Ascending aorta (tissue), 2 donors: ENCODE data around the gene POU3F1. TPM values are rescaled to one million over a fixed set of nuclear protein-coding genes. Genes with fewer than 3 reads are reported as not detected.
A peak's percentile ranks its signal among the peaks of the same experiment; 100 is the strongest.

Experiments used
- DNase-seq, 2 donors: peaks; one replicate each; pipeline ENCODE4 v3.0.0-alpha.2; 2019; ENCODE audit warnings: low spot score in 2 of 2
- H3K27ac ChIP-seq, 2 donors: fragments of 200-600 bp; sonication (generic); one replicate each; pipeline ENCODE4 v1.5.1; 2016 to 2017; ENCODE audit warnings: mild to moderate bottlenecking in 1 of 2
- H3K27me3 ChIP-seq: fragments of 200-600 bp; sonication (generic); one replicate; pipeline ENCODE4 v1.5.1; 2017
- H3K36me3 ChIP-seq, 2 donors: fragments of 200-600 bp; sonication (generic); one replicate each; pipeline ENCODE4 v1.5.1; 2016
- H3K4me1 ChIP-seq, 2 donors: fragments of 200-600 bp; sonication (generic); one replicate each; pipeline ENCODE4 v1.5.1; 2016 to 2017; ENCODE audit warnings: mild to moderate bottlenecking in 1 of 2
- H3K4me3 ChIP-seq, 2 donors: fragments of 200-600 bp; sonication (generic); one replicate each; pipeline ENCODE4 v1.5.1; 2016 to 2017; ENCODE audit warnings: mild to moderate bottlenecking in 1 of 2
- H3K9me3 ChIP-seq, 2 donors: fragments of 200-600 bp; sonication (generic); one replicate each; pipeline ENCODE4 v1.5.1; 2016
- CTCF ChIP-seq, 3 experiments: fragments of 200-600 bp in 2 of 3; fragments of 450-650 bp in 1 of 3; sonication (generic) in 2 of 3; IDR thresholded peaks; one replicate each; pipeline ENCODE4 v1.5.1; 2016 to 2019; ENCODE audit warnings: antibody characterized with exemption in 3 of 3, mild to moderate bottlenecking in 1 of 3, moderate library complexity in 1 of 3
- intact Hi-C: fragments of 100-400 bp; cut with DNase I; formaldehyde crosslinking; loops from one replicate; pipeline ENCODE4 v1.15.1; 2023
- total RNA-seq: library from RNA; depleted of rRNA; stranded (reverse); fragments of >200 nt; gene quantifications from one replicate; pipeline ENCODE4 v1.1.0, GENCODE V29; 2016

Gene POU3F1
- total RNA-seq, 1 donor from 2014 or later: not detected

GRCh38 chr1:38045401-38046332, 926 bp downstream of the POU3F1 start:
- Histone ChIP-seq H3K27me3 (peaks cover 29% of the 10 kb centered on the region), H3K4me3 (peak overlapping the region; percentile 55 to 67), H3K4me1 (peaks cover 13 to 19% of the 10 kb centered on the region in 2 donors), H3K27ac (no peak overlapping the region), H3K36me3 (no peaks in the 10 kb centered on the region), H3K9me3 (no peaks in the 10 kb centered on the region)
- DNase-seq: no peak
- intact Hi-C loops: loop anchor here (2.0 to 5.0 kb wide), 4 partner anchors 33 to 93 kb away; partner anchors contain the start of genes SF3A3 and UTP11
- TF ChIP-seq CTCF (IDR thresholded peaks at IDR 0.05): no peak

- intact Hi-C loops: loop anchor here (5.0 kb wide), 1 partner anchor 52 kb away; the partner anchor contains the start of gene SF3A3
- peak overlapping the region; percentile 34 to 45 for H3K4me3 ChIP-seq
- DNase-seq: no peak
- H3K9me3 ChIP-seq: no peaks in the 10 kb centered on the region
- no peak overlapping the region for H3K27ac ChIP-seq
- no peak for TF ChIP-seq CTCF (IDR thresholded peaks at IDR 0.05)
- H3K36me3 ChIP-seq: no peaks in the 10 kb centered on the region
- peaks cover 13 to 19% of the 10 kb centered on the region in 2 donors for H3K4me1 ChIP-seq
- peaks cover 29% of the 10 kb centered on the region for H3K27me3 ChIP-seq
Measured at GRCh38 chr1:38044221-38045215, 2.1 kb downstream of the POU3F1 start.

- no peak overlapping the region for H3K27ac ChIP-seq
- no peak for TF ChIP-seq CTCF (IDR thresholded peaks at IDR 0.05)
- intact Hi-C loops: no loop called here
- H3K36me3 ChIP-seq: no peaks in the 10 kb centered on the region
- peaks cover 29% of the 10 kb centered on the region for H3K27me3 ChIP-seq
- peaks cover 13 to 19% of the 10 kb centered on the region in 2 donors for H3K4me1 ChIP-seq
- H3K9me3 ChIP-seq: no peaks in the 10 kb centered on the region
- no peak for DNase-seq
- H3K4me3 ChIP-seq: no peak overlapping the region
Measured at GRCh38 chr1:38043036-38043747, 3.4 kb downstream of the POU3F1 start.

GRCh38 chr1:38041936-38042834, 4.4 kb downstream of the POU3F1 start:
- Histone ChIP-seq H3K4me3 (no peak overlapping the region), H3K36me3 (no peaks in the 10 kb centered on the region), H3K9me3 (no peaks in the 10 kb centered on the region), H3K27me3 (peaks cover 29% of the 10 kb centered on the region), H3K27ac (no peak overlapping the region), H3K4me1 (peaks cover 13% of the 10 kb centered on the region in 2 donors)
- intact Hi-C loops: no loop called here
- TF ChIP-seq CTCF (IDR thresholded peaks at IDR 0.05): no peak
- DNase-seq: no peak
